ENCODE measurements around the gene SLC16A7.

Gene SLC16A7

GRCh38 chr12:59833408-59833807 lies 237.6 kb downstream of the SLC16A7 start:
- DNase-seq (ENCODE audit: low spot score): no peak
- in situ Hi-C loops (cut with MboI; ENCODE audit: low sequenced_read_pairs, unreplicated experiment): no loop called here
- TF ChIP-seq, protein P1, sequence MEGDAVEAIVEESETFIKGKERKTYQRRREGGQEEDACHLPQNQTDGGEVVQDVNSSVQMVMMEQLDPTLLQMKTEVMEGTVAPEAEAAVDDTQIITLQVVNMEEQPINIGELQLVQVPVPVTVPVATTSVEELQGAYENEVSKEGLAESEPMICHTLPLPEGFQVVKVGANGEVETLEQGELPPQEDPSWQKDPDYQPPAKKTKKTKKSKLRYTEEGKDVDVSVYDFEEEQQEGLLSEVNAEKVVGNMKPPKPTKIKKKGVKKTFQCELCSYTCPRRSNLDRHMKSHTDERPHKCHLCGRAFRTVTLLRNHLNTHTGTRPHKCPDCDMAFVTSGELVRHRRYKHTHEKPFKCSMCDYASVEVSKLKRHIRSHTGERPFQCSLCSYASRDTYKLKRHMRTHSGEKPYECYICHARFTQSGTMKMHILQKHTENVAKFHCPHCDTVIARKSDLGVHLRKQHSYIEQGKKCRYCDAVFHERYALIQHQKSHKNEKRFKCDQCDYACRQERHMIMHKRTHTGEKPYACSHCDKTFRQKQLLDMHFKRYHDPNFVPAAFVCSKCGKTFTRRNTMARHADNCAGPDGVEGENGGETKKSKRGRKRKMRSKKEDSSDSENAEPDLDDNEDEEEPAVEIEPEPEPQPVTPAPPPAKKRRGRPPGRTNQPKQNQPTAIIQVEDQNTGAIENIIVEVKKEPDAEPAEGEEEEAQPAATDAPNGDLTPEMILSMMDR (IDR thresholded peaks at IDR 0.05; ENCODE audit: borderline replicate concordance, control extremely low read depth, extremely low read depth, insufficient read depth, missing control alignments): no peak

GRCh38 chr12:59834659-59835474 lies 239.0 kb downstream of the SLC16A7 start:
- in situ Hi-C loops (cut with MboI; ENCODE audit: low sequenced_read_pairs, unreplicated experiment): no loop called here
- DNase-seq (ENCODE audit: low spot score): peak; percentile 10

More at GRCh38 chr12:59834659-59835474, 239.0 kb downstream of the SLC16A7 start:
- TF ChIP-seq, protein P1 (IDR thresholded peaks at IDR 0.05; ENCODE audit: borderline replicate concordance, control extremely low read depth, extremely low read depth, insufficient read depth, missing control alignments): peak; percentile 43

All from GM13976 (cell line).